D341Med (cell line): ENCODE measurements around the gene DPCD.

Experiments used
- DNase-seq: peaks from one replicate; pipeline ENCODE4 v3.0.0; 2012; ENCODE audit warnings: low spot score

DPCD gene

GRCh38 chr10:101587725-101588653 is at the start of gene DPCD, which contains the start of gene POLL:
TSS of gene DPCD (plus strand) at chr10:101588321. CDS start at chr10:101588337, 16 bp downstream.
TSS of gene POLL (minus strand) at chr10:101588257. CDS start at chr10:101587360, 897 bp downstream.
- peak; percentile 89 for DNase-seq

GRCh38 chr10:101538446-101538845 is 49.7 kb upstream of the DPCD start:
- DNase-seq: no peak

GRCh38 chr10:101545898-101546297 is 42.2 kb upstream of the DPCD start:
- DNase-seq: no peak

GRCh38 chr10:101550965-101551364 is 37.2 kb upstream of the DPCD start:
- no peak for DNase-seq

GRCh38 chr10:101552442-101552841 is 35.7 kb upstream of the DPCD start:
- DNase-seq: no peak

GRCh38 chr10:101557541-101557940 is 30.6 kb upstream of the DPCD start:
- no peak for DNase-seq

- no peak for DNase-seq
Measured at GRCh38 chr10:101558204-101558603, 29.9 kb upstream of the DPCD start.

GRCh38 chr10:101558671-101559595 is 29.2 kb upstream of the DPCD start:
- DNase-seq: no peak

GRCh38 chr10:101559596-101560297 is 28.4 kb upstream of the DPCD start:
- no peak for DNase-seq

- no peak for DNase-seq
Measured at GRCh38 chr10:101560298-101561067, 27.6 kb upstream of the DPCD start.

GRCh38 chr10:101561068-101561915 is 26.8 kb upstream of the DPCD start:
- no peak for DNase-seq

- no peak for DNase-seq
Measured at GRCh38 chr10:101562231-101562630, 25.9 kb upstream of the DPCD start.

- no peak for DNase-seq
Measured at GRCh38 chr10:101563007-101563406, 25.1 kb upstream of the DPCD start.

GRCh38 chr10:101563497-101564040 is 24.6 kb upstream of the DPCD start:
- DNase-seq: no peak

GRCh38 chr10:101564490-101564991 is 23.6 kb upstream of the DPCD start:
- DNase-seq: no peak

- DNase-seq: no peak
Measured at GRCh38 chr10:101565370-101565900, 22.7 kb upstream of the DPCD start.

- no peak for DNase-seq
Measured at GRCh38 chr10:101565936-101566332, 22.2 kb upstream of the DPCD start.

GRCh38 chr10:101566333-101567164 is 21.6 kb upstream of the DPCD start:
- no peak for DNase-seq
